ENCODE results near the gene PUM2. TPM values are rescaled to one million over a fixed set of nuclear protein-coding genes. Genes with fewer than 3 reads are reported as not detected.
A peak's percentile ranks its signal among the peaks of the same experiment; 100 is the strongest.
"Not testable (repeated sequence)": the region's sequence is repeated elsewhere in the genome, so short reads cannot be mapped to it uniquely, and the experiment has no call there.

PUM2 gene
- total RNA-seq, 2 experiments from 2014 or later, result 123 to 131 TPM

DNA sequence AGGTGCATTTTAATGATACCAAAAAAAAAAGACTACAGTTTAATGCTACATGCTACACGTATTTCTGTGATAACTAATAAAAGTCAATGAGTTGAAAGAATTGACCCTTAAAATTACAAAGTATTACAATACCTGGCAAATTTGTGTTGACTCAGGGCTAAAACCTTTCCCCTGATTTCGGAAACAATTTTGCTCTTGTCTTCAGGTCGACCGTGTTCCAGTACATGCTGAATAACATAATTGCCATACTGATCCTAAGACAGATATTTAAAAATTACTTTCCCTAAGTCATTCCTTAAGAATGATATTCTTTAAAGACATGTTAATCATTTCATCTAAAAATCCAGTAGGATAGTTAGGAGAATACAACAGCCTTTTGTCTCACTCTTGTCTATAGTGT lies 95.9 kb downstream of the PUM2 start:
- DNase-seq, result no peak
- POLR2A ChIA-PET, result no interaction called here
- H3K36me3 Mint-ChIP-seq (ENCODE audit: low read depth), result peaks cover 55% of the 10 kb centered on the region
- no peaks in the 10 kb centered on the region for H3K27me3 Mint-ChIP-seq
- H3K4me1 Mint-ChIP-seq, result no peaks in the 10 kb centered on the region
- H3K9me3 Mint-ChIP-seq, result no peaks in the 10 kb centered on the region
- H3K27ac Mint-ChIP-seq, result no peak overlapping the region
- H3K4me3 Mint-ChIP-seq, result no peak overlapping the region
- CTCF ChIA-PET, result interaction anchor here (1.0 kb wide), 1 partner anchor 396 kb away, joined by 3 read pairs; the partner anchor contains the start of gene HS1BP3

GRCh38 chr2:20250436-20250835 lies 100.2 kb downstream of the PUM2 start:
- Mint-ChIP-seq H3K4me3 (no peak overlapping the region), H3K27ac (no peak overlapping the region), H3K9me3 (no peaks in the 10 kb centered on the region), H3K4me1 (no peaks in the 10 kb centered on the region), H3K27me3 (no peaks in the 10 kb centered on the region), H3K36me3 (ENCODE audit: low read depth) (peaks cover 71% of the 10 kb centered on the region)
- ChIA-PET CTCF (no interaction called here), POLR2A (no interaction called here)
- no peak for DNase-seq

- no peaks in the 10 kb centered on the region for H3K9me3 Mint-ChIP-seq
- no peak for DNase-seq
- no peaks in the 10 kb centered on the region for H3K27me3 Mint-ChIP-seq
- no peaks in the 10 kb centered on the region for H3K4me1 Mint-ChIP-seq
- H3K27ac Mint-ChIP-seq, result no peak overlapping the region
- ChIA-PET CTCF (no interaction called here), POLR2A (no interaction called here)
- H3K4me3 Mint-ChIP-seq, result no peak overlapping the region
- H3K36me3 Mint-ChIP-seq (ENCODE audit: low read depth), result peaks cover 61% of the 10 kb centered on the region
Measured at GRCh38 chr2:20249170-20249569, 101.5 kb downstream of the PUM2 start.

- CTCF ChIA-PET, result interaction anchor here (0.9 to 1.5 kb wide), 2 partner anchors 16 to 42 kb away, joined by 3 to 4 read pairs; no protein-coding TSS in a partner anchor
- Mint-ChIP-seq H3K4me1 (peaks cover under 1% of the 10 kb centered on the region), H3K9me3 (no peaks in the 10 kb centered on the region), H3K4me3 (no peak overlapping the region), H3K36me3 (ENCODE audit: low read depth) (peaks cover 47% of the 10 kb centered on the region), H3K27me3 (no peaks in the 10 kb centered on the region), H3K27ac (no peak overlapping the region)
- no peak for DNase-seq
- POLR2A ChIA-PET, result no interaction called here
Measured at GRCh38 chr2:20247084-20247483, 103.6 kb downstream of the PUM2 start.

- H3K9me3 Mint-ChIP-seq, H3K4me3 Mint-ChIP-seq, DNase-seq, H3K4me1 Mint-ChIP-seq, POLR2A ChIA-PET: not testable (repeated sequence)
- peaks cover 25% of the 10 kb centered on the region for H3K36me3 Mint-ChIP-seq (ENCODE audit: low read depth)
- H3K27me3 Mint-ChIP-seq, result peaks cover 11% of the 10 kb centered on the region
- CTCF ChIA-PET, result interaction anchor here (1.2 kb wide), 1 partner anchor 45 kb away, joined by 3 read pairs; no protein-coding TSS in a partner anchor
- peak overlapping the region; percentile 16 for H3K27ac Mint-ChIP-seq
Measured at GRCh38 chr2:20243637-20244036, 107.0 kb downstream of the PUM2 start.

DNA sequence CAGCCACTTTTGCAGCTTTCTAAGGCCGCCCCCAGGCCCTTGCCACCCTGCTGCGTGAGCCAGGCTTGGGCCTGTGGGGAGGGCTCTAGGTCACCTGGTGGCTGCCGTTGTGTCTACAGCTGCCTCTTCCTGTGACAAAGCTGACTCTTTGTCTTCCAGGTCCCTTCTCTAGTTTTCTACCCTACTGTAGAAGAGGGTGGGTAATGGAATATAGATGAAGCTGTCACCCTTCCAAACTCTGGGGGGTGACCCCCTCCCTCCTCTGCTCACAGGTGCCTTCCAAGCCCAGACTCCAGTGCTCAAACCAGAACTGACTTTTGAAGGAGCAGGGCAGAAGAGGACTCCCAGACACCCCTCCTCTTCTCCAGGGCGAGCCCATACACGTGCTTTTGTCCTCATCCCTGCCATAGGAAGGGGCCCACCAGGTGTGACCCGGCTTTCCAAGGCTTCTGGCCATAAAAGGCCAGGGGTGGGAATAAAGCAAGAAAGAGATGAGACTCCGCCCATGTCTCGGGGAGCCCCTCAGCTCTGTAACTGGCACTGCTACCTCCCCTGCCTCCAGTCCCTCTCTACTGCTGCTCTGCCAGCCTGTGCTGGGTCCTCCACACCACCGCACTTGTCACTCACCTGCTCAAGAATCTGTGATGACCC lies 107.8 kb downstream of the PUM2 start:
- Mint-ChIP-seq H3K27me3 (peaks cover 16% of the 10 kb centered on the region), H3K27ac (peak overlapping the region; percentile 50), H3K4me1 (peaks cover 7% of the 10 kb centered on the region), H3K4me3 (no peak overlapping the region), H3K9me3 (no peaks in the 10 kb centered on the region), H3K36me3 (ENCODE audit: low read depth) (peaks cover 20% of the 10 kb centered on the region)
- ChIA-PET POLR2A (no interaction called here), CTCF (interaction anchor here (1.2 to 1.5 kb wide), 2 partner anchors 20 to 51 kb away, joined by 3 to 6 read pairs; no protein-coding TSS in a partner anchor)
- DNase-seq, result no peak

GRCh38 chr2:20241973-20242726 lies 108.5 kb downstream of the PUM2 start:
- POLR2A ChIA-PET, result no interaction called here
- Mint-ChIP-seq H3K4me3 (no peak overlapping the region), H3K36me3 (ENCODE audit: low read depth) (peaks cover 13% of the 10 kb centered on the region), H3K4me1 (peaks cover 7% of the 10 kb centered on the region), H3K9me3 (no peaks in the 10 kb centered on the region), H3K27me3 (peaks cover 23% of the 10 kb centered on the region), H3K27ac (no peak overlapping the region)
- CTCF ChIA-PET, result interaction anchor here (1.2 to 1.5 kb wide), 3 partner anchors 17 to 52 kb away, joined by 3 to 6 read pairs (median 4); partner anchors contain the start of gene SDC1
- no peak for DNase-seq

DNA sequence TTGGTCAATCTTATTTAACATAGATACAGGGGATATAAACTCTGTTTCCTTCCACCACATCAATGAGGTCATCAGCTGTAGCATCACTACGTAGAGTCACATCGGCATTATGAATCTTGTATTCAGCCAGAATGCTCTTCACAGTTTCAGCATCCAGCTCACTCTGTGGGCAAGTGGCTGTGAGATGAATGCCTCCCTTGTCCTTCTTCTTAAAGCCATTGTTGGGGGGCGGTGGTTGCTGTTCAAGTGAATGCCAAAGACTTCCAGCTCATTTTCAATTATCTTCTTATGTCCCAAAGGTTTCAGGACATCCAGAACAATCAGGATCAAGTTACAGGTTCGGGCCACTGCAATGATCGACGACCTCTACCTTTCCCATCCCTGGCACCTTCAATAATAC lies 110.4 kb downstream of the PUM2 start:
- H3K4me3 Mint-ChIP-seq; H3K4me1 Mint-ChIP-seq; POLR2A ChIA-PET; H3K27ac Mint-ChIP-seq; H3K9me3 Mint-ChIP-seq; DNase-seq; H3K36me3 Mint-ChIP-seq (ENCODE audit: low read depth): not testable (repeated sequence)
- peaks cover 34% of the 10 kb centered on the region for H3K27me3 Mint-ChIP-seq
- CTCF ChIA-PET, result interaction anchor here (0.8 to 1.4 kb wide), 5 partner anchors 9 to 721 kb away, joined by 3 to 4 read pairs (median 3); no protein-coding TSS in a partner anchor

DNA sequence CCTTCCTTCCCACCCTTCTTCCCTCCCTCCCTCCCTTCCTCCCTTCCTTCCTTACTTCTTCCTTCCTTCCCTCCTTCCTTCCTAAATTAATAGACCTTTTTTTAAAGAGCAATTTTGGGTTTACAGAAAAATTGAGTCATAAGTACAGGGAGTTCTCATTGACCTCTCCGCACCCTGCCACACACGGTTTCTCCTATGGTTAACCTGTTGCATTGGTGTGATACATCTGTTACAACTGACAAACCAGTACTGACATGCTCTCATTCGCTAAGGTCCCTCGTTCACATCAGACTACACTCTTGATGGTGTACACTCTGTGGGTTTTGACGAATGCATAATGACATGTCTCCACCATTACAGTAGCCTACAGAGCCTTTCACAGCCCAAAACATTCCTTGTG lies 114.1 kb downstream of the PUM2 start:
- Mint-ChIP-seq H3K4me1 (peaks cover 2% of the 10 kb centered on the region), H3K27me3 (peaks cover 39% of the 10 kb centered on the region), H3K9me3 (no peaks in the 10 kb centered on the region), H3K4me3 (no peak overlapping the region), H3K27ac (no peak overlapping the region), H3K36me3 (ENCODE audit: low read depth) (no peaks in the 10 kb centered on the region)
- ChIA-PET POLR2A (no interaction called here), CTCF (interaction anchor here (1.3 kb wide), 1 partner anchor 11 kb away, joined by 4 read pairs; the partner anchor contains the start of gene SDC1)
- no peak for DNase-seq

GRCh38 chr2:20235655-20236305 lies 114.9 kb downstream of the PUM2 start:
- H3K27ac Mint-ChIP-seq, result no peak overlapping the region
- H3K4me1 Mint-ChIP-seq, result no peaks in the 10 kb centered on the region
- peaks cover 44% of the 10 kb centered on the region for H3K27me3 Mint-ChIP-seq
- DNase-seq, result no peak
- ChIA-PET CTCF (interaction anchor here (0.6 to 1.3 kb wide), 2 partner anchors 11 to 148 kb away, joined by 4 read pairs; partner anchors contain the start of gene SDC1), POLR2A (no interaction called here)
- H3K36me3 Mint-ChIP-seq (ENCODE audit: low read depth), result no peaks in the 10 kb centered on the region
- H3K9me3 Mint-ChIP-seq, result no peaks in the 10 kb centered on the region
- H3K4me3 Mint-ChIP-seq, result no peak overlapping the region

DNA sequence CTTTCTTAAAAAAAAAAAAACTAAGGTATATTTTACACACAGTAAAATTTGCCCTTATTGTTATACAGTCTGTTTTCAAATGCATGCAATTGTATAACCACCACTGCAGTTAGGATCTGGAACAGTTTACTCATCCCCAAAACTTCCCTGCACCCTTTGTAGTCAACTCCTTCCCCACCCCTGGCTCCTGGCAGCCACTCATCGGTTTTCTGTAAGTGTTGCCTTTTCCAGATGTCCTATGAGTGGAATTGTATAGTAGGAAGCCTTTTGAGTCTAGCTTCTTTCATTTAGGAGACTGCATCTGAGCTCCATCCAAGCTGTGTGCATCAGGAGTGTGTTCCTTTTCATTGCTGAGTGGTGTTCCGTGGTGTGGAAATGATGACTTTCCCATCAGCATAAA lies 116.0 kb downstream of the PUM2 start:
- CTCF ChIA-PET, result interaction anchor here (1.2 kb wide), 1 partner anchor 9 kb away, joined by 4 read pairs; no protein-coding TSS in a partner anchor
- POLR2A ChIA-PET; H3K4me3 Mint-ChIP-seq; DNase-seq; H3K27ac Mint-ChIP-seq; H3K4me1 Mint-ChIP-seq; H3K36me3 Mint-ChIP-seq (ENCODE audit: low read depth); H3K9me3 Mint-ChIP-seq: not testable (repeated sequence)
- peaks cover 41% of the 10 kb centered on the region for H3K27me3 Mint-ChIP-seq

- DNase-seq, result no peak
- Mint-ChIP-seq H3K36me3 (ENCODE audit: low read depth) (no peaks in the 10 kb centered on the region), H3K4me1 (no peaks in the 10 kb centered on the region), H3K9me3 (no peaks in the 10 kb centered on the region), H3K27ac (no peak overlapping the region), H3K27me3 (peaks cover 44% of the 10 kb centered on the region), H3K4me3 (no peak overlapping the region)
- ChIA-PET CTCF (no interaction called here), POLR2A (no interaction called here)
Measured at GRCh38 chr2:20232837-20233207, 117.8 kb downstream of the PUM2 start.

DNA sequence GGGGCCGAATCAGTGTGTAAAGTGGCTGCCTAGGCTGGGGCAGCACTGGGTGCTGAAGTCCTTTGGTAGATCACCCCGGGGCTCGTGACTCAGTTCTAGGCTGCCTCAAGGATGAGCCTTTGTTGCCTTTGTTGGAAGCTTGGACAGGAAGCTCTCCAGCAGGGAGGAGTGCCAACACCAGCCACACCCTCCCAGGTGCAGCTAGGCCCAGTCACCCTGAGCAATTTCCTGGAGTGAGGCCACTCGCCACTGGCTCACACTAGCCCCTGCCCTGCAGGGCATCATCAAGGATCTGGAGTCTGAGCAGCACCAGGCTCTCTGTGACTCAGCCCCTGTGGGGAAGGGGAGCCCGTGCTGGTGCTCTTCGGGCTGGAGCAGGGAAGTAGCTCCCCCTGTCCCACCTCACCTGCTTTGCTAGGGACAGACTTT lies 119.0 kb downstream of the PUM2 start:
- POLR2A ChIA-PET, result no interaction called here
- Mint-ChIP-seq H3K36me3 (ENCODE audit: low read depth) (no peaks in the 10 kb centered on the region), H3K4me3 (no peak overlapping the region), H3K9me3 (no peaks in the 10 kb centered on the region), H3K4me1 (no peaks in the 10 kb centered on the region), H3K27ac (no peak overlapping the region), H3K27me3 (peaks cover 40% of the 10 kb centered on the region)
- DNase-seq, result no peak
- CTCF ChIA-PET, result interaction anchor here (1.2 kb wide), 1 partner anchor 9 kb away, joined by 3 read pairs; no protein-coding TSS in a partner anchor
